ENCODE data around the gene C4orf50.

Gene C4orf50

DNA sequence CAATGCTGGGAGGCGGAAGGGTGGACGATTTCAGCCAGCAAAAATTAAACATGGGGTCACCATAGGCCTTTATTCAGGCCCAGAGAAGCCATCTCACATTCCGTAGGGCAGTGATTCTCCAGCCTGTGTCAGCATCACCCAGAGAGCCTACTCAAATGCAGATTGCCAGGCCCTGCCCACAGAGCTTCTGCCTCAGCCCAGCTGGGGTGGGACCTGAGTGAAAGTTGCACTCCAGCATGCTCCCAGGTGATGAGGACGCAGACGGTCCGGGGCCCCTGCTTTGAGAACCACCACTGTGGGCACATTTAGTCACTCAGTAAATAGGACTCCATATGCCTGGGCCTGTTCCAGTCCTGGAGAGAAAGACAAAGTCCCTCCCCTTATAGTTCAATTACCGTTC, 12.4 kb upstream of the C4orf50 start:
- H3K79me2 ChIP-seq (ENCODE audit: insufficient read depth, low read length) = no peaks in the 10 kb centered on the region
- TF ChIP-seq, protein P1, sequence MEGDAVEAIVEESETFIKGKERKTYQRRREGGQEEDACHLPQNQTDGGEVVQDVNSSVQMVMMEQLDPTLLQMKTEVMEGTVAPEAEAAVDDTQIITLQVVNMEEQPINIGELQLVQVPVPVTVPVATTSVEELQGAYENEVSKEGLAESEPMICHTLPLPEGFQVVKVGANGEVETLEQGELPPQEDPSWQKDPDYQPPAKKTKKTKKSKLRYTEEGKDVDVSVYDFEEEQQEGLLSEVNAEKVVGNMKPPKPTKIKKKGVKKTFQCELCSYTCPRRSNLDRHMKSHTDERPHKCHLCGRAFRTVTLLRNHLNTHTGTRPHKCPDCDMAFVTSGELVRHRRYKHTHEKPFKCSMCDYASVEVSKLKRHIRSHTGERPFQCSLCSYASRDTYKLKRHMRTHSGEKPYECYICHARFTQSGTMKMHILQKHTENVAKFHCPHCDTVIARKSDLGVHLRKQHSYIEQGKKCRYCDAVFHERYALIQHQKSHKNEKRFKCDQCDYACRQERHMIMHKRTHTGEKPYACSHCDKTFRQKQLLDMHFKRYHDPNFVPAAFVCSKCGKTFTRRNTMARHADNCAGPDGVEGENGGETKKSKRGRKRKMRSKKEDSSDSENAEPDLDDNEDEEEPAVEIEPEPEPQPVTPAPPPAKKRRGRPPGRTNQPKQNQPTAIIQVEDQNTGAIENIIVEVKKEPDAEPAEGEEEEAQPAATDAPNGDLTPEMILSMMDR (IDR thresholded peaks at IDR 0.05; ENCODE audit: low read length) = no peak
- no peak for TF ChIP-seq EZH2 (IDR thresholded peaks at IDR 0.05; ENCODE audit: borderline replicate concordance, low read length)
- H2AFZ ChIP-seq (ENCODE audit: low read length) = no peak overlapping the region
- no peaks in the 10 kb centered on the region for H3F3A ChIP-seq (ENCODE audit: insufficient read depth, low read length)
- H3K36me3 ChIP-seq (ENCODE audit: insufficient read depth, low read length) = no peaks in the 10 kb centered on the region
- no peaks in the 10 kb centered on the region for H3K9me2 ChIP-seq (ENCODE audit: low read depth, low read length)
- H3K27ac ChIP-seq (ENCODE audit: low read depth, low read length, poor library complexity, severe bottlenecking) = no peak overlapping the region
- H3K4me3 ChIP-seq (ENCODE audit: low read depth, low read length, poor library complexity, severe bottlenecking) = no peak overlapping the region
- H4K20me1 ChIP-seq (ENCODE audit: insufficient read depth, low read length) = no peaks in the 10 kb centered on the region
- H3K9me3 ChIP-seq (ENCODE audit: low read length) = no peaks in the 10 kb centered on the region
- H3K9ac ChIP-seq (ENCODE audit: low read length) = no peak overlapping the region
- H3K4me1 ChIP-seq (ENCODE audit: insufficient read depth, low read length, severe bottlenecking) = no peaks in the 10 kb centered on the region
- no peaks in the 10 kb centered on the region for H3K27me3 ChIP-seq (ENCODE audit: insufficient read depth, low read length)
- no peak overlapping the region for H3K4me2 ChIP-seq (ENCODE audit: low read length)

DNA sequence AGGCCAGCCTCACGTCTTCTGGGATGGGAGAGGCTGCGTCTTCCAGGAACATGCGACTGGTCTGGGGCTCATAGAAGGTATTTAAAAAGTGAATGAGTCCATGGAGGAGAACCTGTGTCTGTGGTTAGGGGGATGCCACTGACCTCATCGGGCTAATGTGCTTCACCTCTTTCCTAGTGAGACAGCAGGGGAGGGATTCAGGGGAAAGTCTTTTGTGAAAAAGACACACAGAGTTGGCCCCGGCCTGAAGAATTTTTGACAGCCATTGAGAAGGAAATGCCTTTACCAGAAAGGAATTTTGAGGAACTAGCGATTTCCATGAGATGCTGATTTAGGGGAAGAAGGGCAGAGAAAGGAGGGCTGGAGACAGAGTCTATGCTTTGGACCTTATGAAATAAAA, 11.0 kb upstream of the C4orf50 start:
- Histone ChIP-seq H3K9me2 (ENCODE audit: low read depth, low read length) (no peaks in the 10 kb centered on the region), H4K20me1 (ENCODE audit: insufficient read depth, low read length) (no peaks in the 10 kb centered on the region), H3K79me2 (ENCODE audit: insufficient read depth, low read length) (no peaks in the 10 kb centered on the region), H3F3A (ENCODE audit: insufficient read depth, low read length) (no peaks in the 10 kb centered on the region), H3K4me2 (ENCODE audit: low read length) (no peak overlapping the region), H3K9me3 (ENCODE audit: low read length) (no peaks in the 10 kb centered on the region), H3K4me3 (ENCODE audit: low read depth, low read length, poor library complexity, severe bottlenecking) (no peak overlapping the region), H3K27ac (ENCODE audit: low read depth, low read length, poor library complexity, severe bottlenecking) (no peak overlapping the region), H3K36me3 (ENCODE audit: insufficient read depth, low read length) (no peaks in the 10 kb centered on the region), H3K4me1 (ENCODE audit: insufficient read depth, low read length, severe bottlenecking) (no peaks in the 10 kb centered on the region), H3K27me3 (ENCODE audit: insufficient read depth, low read length) (no peaks in the 10 kb centered on the region), H3K9ac (ENCODE audit: low read length) (no peak overlapping the region), H2AFZ (ENCODE audit: low read length) (no peak overlapping the region)
- TF ChIP-seq, protein P1 (IDR thresholded peaks at IDR 0.05; ENCODE audit: low read length) = no peak
- no peak for TF ChIP-seq EZH2 (IDR thresholded peaks at IDR 0.05; ENCODE audit: borderline replicate concordance, low read length)

DNA sequence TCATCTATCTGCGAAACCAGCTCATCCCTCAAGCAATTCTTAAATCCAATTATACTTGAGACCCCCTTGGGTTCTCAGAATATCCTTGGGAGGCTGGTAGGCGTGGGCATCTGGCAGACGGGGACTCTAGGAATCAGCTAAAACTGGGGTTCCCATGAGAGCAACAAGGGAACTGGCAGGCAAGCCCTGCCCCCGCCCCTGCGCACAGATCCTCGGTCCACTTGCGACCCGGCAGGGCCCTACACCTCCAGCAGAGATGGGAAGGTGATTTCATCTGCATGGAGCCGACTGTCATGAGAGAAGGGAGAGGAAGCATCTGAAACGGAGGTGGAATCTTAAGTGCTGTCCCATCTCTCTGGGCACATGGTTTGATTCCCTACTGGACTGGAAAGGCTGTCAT, 9.9 kb upstream of the C4orf50 start:
- Histone ChIP-seq H3K79me2 (ENCODE audit: insufficient read depth, low read length) (no peaks in the 10 kb centered on the region), H3K4me2 (ENCODE audit: low read length) (no peak overlapping the region), H4K20me1 (ENCODE audit: insufficient read depth, low read length) (no peaks in the 10 kb centered on the region), H3F3A (ENCODE audit: insufficient read depth, low read length) (no peaks in the 10 kb centered on the region), H3K4me1 (ENCODE audit: insufficient read depth, low read length, severe bottlenecking) (no peaks in the 10 kb centered on the region), H3K9me2 (ENCODE audit: low read depth, low read length) (no peaks in the 10 kb centered on the region), H3K36me3 (ENCODE audit: insufficient read depth, low read length) (no peaks in the 10 kb centered on the region), H3K4me3 (ENCODE audit: low read depth, low read length, poor library complexity, severe bottlenecking) (no peak overlapping the region), H2AFZ (ENCODE audit: low read length) (no peak overlapping the region), H3K27me3 (ENCODE audit: insufficient read depth, low read length) (no peaks in the 10 kb centered on the region), H3K27ac (ENCODE audit: low read depth, low read length, poor library complexity, severe bottlenecking) (no peak overlapping the region), H3K9me3 (ENCODE audit: low read length) (no peaks in the 10 kb centered on the region), H3K9ac (ENCODE audit: low read length) (no peak overlapping the region)
- TF ChIP-seq, protein P1 (IDR thresholded peaks at IDR 0.05; ENCODE audit: low read length) = no peak
- no peak for TF ChIP-seq EZH2 (IDR thresholded peaks at IDR 0.05; ENCODE audit: borderline replicate concordance, low read length)

Measured in OCI-LY1 (cell line).